HG03432 (cell line): Measurements from ENCODE around the gene HOXD10.

ENCODE experiments used
- ATAC-seq: cut with Tn5 transposase; IDR thresholded peaks from one replicate; pipeline ENCODE4 v1.9.1; 2021; ENCODE audit warnings: mild to moderate bottlenecking, moderate library complexity; ENCODE audit not compliant: unreplicated experiment

HOXD10 gene

DNA sequence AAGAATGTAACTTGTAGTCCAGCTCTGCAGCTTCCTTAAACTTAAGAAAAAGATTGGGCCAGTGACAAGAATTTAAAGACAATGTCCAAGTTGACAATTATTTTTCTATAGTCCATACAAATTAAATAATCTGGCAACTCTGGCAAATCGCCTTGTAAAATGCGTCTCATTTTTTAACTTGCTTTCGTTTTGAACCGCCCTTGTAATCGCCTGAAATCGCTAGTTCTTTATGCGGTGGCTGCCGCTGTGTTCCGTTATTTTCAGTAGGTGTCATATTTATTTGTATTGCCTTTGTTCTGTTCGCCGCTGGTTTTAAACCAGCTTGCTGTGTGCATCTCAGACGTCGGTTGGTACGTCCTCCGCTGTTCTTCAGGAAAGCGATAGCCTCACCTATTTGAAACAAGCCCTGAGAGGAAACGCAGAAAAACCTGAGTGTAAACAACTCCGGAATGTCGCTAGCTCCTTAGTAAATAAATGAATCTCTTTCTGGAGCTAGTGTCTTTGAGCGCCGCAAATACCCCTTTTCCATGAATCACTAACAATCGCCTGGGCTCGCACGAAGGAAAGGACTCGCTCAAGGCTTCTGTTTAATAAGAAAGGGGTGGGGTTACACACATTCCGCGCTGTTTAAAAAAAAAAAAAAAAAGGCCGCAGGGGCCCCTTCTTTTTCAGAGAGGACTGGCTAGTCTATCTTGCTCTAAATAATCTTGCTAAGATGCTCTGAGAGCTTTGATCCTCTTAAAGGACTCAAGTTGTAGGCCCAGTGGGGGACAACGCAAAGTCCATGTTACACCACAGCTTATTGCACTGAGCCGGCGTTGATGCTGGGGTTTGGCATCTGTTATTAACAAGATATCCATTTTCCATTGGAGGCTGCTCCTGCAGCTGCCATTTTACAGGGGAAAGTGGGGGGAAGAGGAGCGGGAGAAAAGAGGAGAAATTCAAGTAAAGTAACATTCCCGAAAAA lies 15.9 kb downstream of the HOXD10 start:
- ATAC-seq = no peak

DNA sequence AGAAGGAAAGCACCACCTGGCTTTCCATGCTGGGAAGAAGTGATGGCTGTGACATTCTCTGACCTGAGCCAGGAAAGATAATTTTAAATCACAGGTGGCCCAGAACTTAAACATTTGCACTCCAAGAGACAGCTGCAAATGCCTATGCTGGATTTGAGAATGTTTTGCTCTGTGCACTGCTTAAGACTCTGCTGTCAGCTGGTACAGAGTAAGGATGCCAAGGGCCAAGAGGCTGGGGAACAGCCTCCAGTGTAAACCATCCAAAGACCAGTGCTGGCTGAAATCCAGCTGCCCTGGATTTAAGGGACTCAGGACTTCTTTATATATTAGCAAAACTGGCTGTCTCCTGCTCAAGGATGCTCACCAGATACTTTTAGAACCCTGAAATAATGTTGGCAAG lies 16.8 kb downstream of the HOXD10 start:
- no peak for ATAC-seq

DNA sequence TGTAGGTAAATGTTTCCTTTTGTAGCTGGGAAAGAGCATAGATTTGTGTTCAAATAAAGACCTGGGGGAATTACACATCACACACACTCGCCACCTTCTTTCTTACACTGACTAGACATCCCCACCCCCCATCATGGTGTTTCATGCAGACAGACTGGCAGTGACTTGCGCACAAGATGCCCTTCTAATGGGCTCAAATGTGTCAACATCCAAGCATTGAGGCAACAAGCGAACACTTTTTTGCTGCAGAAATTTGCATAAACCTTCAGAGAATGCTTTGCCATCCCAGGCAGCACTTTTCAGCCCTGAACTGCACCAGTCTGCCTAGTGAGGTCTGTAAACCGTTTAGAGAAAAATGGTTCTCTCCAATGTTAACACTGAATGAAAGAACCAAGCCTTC lies 17.5 kb downstream of the HOXD10 start:
- no peak for ATAC-seq

DNA sequence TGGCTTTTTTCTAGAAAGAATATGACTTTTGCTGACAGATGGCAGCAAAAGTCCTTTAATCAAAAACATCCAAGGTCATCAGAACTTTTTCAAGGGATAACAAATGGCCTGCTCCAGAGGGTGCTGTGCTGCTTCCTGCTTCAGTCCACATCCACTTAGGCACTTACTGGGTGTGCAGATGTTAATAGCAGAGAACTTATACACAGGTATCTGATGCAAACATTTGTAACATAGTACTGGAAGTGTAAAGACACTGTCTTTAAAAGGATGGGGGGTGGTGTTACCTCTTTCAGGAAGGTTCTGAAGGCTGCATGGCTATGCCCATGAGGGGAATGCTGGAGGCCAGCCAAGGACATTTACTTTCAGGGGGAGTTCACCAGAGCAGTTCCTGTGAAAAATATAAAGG lies 18.5 kb downstream of the HOXD10 start:
- ATAC-seq = no peak

DNA sequence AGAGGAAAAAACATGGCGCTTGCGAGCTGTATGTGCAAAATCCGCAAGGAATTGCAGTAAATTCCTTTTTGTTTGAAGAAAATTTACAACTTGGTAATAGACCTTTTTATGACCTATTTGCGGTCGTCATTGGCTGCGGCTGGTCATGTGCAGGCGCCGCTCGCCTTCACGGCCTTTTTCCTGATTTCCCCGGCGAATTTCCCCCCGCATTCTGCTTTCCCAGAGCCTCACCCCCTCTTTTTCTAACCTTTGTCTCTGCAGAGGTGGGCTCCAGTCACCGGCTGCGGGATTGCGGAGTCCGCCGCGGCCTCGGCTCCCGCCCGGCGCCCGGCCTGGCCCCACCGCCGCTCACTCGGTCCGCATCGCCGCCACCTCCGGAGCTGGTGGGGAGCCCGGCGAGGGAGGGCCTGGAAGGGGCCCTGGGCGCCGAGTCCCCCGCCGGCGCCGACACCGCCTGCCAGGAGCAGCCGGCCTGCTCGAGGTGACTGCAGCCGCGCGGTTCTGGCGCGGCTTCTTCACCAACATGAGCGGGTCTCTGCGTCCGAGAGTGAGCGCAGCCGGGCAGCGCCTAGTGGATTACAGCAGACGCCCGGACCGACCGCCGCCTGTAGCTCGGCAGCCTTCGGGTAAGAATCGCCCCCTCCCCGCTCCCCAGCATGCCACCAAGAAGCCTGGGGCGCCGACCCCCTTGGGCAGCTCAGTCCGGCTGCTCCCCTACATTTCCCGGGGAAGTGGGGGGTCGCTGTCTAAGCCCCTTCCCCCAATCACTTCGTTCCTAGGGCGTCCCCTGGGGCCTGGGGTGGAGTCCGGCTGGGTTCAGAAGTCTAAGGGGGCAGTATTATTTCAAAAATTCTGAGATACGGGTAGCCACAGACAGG lies 20.0 kb downstream of the HOXD10 start:
- no peak for ATAC-seq

DNA sequence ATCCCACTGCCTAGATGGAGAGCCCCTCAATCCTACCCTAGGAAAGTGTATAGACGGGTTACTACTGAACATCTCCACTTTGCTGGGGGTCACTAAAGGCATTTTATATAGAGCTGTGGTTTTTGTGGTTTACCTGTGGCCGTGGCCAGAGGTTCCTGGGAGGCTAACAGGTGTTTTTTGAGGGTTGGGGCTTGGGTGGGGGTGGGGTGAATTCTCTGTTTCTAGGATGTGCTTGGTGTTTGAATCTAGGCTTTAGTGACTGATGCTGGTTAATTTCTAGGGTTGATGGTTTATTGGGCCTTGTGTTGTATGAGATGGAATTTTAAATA lies 20.6 kb downstream of the HOXD10 start:
- ATAC-seq = no peak

DNA sequence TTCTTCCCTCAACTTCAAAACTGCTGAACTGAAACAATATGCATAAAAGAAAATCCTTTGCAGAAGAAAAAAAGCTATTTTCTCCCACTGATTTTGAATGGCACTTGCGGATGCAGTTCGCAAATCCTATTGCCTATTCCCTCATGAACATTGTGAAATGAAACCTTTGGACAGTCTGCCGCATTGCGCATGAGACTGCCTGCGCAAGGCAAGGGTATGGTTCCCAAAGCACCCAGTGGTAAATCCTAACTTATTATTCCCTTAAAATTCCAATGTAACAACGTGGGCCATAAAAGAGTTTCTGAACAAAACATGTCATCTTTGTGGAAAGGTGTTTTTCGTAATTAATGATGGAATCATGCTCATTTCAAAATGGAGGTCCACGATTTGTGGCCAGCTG lies 21.3 kb downstream of the HOXD10 start:
- ATAC-seq = no peak

DNA sequence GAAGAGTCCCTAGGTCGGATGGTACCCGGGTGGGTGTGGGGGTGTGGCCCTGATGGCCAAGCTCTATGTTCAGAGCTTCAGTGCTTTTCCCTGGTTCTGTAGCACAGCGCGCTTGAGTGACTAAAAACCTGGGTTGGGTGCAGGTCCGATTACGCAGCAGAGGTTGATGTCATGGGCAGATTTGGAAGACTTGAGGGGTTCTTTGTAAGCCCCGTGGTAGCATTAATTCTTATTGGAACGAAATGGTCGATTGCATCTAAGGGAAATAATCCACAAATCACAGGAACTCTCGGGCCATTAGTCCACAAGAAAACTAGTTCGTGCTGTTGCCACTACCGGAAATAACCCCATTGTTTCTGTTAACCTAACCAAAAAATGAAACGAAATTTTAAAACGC lies 21.9 kb downstream of the HOXD10 start:
- ATAC-seq = no peak

DNA sequence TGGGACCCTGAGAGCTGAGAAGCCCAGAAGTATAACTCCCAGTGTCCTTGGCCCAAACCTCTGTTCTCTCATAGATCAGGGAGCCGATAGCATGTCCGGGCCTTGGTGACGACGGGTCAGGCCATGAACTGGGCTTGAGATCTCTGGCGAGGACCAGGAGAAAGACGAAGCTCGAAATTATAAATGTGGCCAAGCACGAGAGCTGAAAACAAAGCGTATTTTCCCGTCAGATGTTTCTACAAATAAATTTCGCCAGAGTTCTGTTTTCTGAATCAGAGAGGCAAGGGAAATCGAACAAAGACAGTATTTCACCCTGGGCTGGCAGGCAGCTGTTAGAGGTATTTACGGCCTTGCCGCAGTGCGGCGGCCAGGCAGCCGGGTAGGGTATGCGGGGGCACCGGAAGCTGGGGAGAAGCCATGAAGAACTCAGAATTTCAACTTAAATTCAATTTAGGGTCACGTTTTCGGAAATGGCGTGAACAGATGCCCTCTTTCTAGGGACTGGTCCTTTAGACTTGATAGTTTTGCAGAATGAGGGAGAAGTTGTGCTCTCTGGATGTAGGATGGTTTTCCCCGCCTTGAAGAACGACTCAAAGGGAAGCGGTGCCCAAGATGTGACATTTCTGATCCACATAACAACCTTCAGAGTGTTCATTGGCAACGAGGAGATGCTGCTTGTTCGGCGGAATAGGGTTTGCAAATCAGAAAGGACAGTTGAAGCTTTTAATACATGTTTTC lies 22.5 kb downstream of the HOXD10 start:
- ATAC-seq = no peak

DNA sequence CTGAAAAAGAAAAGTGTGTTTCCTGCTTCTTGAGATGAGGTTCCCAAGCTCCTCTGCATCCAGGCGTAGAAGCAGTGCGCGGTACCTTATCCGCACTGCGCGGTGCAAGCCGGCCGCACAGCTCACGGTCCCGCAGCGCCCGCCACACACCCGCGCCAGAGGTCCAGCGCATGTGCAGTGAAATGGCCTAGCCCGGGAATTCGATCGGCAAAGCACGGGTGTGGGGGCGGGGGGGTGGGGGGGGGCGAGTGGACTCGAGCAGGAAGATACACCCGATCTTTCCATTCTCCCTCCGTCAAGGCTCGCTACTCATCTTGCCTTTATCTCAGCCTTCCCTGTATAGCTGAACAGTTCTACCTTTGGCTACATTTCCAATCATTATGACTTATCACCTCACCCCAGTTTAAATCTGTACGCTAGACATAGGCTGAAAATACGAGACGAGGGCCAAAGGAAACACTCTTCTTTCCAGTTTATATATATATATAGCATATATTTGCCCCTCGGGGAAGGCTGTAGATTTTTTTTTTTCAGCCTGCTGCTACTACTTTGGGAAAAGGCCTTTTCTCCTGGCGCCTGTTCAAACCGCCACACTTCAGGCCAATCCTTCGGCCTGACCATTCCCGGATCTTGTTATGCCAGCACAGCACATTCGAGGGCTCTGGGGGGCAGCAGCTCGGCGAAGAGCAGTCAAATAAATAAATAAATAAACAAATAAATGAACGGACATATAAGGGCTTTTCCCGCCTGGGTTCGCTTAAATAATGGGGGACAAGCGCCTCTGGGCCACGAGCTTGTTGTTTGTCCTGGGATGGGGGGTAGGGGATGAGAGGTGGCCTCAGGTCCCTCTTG lies 23.3 kb downstream of the HOXD10 start:
- no peak for ATAC-seq

DNA sequence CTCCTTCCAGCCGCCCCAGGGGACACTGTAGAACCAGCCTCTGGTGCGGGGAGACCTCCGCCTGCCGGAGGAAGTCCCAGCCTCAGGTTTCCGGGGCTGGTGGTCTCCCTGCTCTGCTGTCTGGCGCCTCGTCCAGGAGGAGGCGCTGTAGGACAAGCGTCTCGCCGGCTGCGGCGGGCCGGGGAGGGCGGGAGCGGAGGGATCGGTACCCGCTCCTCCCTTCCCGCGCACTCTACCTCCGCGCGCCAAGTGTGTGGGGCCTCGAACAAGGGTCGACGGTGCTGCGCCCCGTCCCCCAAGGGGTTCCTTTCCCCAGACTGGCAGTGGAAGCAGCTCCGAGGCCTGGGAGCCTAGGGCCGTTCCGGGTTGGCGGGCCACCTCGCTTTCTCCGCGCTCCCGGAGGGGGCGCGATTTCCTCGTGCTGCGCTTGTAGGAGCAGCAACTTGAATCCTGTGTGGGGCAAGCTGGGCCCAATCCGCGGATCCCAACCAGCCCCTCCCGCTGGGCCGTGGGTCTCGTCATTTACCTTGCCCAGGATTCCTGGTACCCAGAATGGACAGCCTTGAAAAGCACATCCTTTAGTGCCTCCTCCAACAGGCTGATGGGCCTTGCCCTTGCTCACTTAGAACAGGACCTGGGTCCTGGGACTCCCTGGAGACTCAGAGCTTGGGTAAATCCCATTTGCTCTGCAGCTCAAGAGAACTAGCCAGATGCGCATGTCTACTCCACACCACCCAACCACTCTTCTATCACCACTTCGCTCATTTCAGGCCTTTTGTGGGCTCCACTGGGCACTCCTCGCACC lies 24.1 kb downstream of the HOXD10 start:
- peak; percentile 97 for ATAC-seq

DNA sequence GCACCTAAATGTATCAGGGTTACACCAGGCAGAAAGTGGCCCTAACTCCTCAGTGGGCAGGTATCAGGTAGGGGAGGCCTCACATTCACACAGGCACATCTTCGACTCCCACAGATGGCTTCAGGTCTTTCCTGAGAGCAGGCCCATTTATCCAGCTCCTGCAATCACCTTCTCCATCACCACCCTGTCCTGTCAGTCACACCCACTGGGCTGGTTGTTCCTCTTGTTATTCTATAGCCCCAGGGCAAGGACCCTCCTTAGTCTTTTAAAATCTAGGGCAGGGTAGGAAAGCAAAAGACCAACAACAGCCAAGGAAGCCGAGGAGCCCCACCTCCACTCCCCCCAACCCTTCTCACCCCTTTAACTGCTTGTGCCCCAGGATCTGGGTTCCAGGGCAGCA lies 25.7 kb downstream of the HOXD10 start:
- no peak for ATAC-seq

DNA sequence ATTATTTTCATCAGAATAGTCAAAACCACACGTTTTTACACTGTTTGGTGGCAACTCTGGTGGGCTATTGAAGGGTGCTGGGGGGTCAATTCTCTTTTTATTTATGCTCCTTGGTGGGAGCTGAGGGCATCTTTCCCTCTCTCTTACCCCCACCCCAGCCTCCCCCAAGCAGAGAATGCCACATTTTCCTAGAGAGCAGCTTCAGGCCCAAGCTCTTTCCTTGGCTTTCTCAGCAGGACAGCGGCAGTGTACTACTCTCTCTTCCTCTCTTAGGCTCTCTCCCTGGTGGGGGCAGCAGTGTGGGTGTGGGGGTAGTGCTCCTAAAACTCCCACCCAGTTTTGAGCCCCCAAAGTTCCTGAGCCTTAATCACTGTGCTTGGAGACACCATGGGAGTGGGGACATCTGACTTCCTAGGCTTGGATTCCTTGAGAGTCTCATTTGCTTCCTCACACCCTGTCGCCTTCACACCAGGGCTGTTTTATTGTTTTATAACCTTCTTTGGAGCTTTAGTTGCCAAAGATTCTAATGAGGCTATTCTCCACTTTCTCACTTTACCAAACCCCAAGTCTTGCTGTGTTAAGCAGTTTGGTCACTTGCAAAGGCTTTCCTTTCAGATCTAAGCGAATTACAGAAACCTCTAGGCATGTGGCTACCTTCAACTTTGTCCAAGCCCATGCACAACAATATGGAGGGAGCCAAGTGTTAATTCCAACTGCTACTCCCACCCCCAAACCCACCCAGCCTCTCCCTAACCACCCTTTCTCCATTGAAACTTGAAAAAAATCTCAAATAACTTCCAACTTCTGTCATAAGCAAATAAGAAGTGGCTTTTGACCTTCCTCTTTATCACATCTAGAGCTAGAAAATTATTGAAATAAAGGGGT lies 28.7 kb downstream of the HOXD10 start:
- ATAC-seq = no peak

DNA sequence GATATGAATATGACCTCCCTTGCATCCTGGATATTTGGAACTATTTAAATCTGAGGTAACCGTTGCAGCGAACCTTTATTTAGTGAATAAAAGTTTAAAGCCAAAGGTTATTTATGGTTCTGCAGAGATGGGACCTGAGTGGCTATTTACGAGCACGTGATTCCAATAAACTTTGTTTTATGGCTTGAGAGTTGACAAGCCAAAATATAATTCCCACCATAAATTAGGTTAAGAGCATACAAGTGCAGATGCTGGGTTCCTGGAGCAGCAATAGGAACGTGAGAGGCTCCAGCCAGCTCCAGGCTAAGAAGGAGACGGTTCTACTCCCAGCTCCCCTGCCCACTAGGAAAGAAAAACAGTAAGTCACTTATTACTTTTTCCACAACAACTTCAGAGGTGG lies 29.5 kb downstream of the HOXD10 start:
- no peak for ATAC-seq

DNA sequence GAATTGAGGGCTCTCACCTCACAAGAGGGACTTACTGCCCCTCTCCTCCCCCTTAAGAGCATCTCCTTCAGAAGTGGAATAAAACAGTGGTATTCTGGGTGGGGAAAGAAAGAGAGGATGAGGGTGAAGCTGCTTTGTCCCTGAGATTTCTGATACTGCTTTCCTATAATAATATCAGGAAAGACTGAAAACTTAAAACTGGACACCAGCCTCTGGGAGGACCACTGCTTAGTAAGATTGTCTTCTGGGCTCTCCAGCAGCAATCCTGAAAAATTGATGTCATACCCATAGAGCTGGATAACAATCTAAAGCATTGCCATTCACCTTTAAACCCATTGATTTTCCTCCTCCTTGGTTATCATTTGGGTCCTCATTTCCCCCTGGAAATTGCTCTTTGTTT lies 30.1 kb downstream of the HOXD10 start:
- no peak for ATAC-seq

DNA sequence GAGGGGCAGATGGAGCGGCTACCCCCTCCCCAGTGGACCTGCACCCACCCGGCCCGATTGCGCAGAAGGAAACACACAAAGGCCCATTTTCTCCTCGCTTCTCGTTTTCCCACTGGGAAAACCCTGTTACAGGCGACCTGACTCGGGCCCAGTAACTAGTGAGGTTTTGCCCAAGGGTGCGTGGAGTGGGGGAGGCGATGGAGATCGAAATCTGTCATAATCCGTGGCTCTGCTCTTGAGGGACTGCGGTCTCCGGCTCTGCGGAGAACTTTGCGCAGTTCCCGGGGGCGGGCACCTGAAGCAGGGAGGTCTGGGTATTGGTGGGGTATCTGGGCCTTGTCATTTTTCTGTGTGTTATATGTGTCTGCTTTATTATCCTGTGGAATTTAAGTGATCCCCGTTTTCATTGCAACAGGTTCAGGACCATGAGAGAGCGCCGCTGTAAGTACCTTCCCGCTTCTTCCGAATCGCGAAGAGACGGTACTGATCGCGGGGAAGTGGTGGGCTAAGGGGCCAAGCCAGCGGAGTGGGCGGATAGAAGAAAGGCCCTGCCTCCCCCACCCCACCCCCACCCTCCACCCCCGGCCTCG lies 30.7 kb downstream of the HOXD10 start:
- no peak for ATAC-seq

DNA sequence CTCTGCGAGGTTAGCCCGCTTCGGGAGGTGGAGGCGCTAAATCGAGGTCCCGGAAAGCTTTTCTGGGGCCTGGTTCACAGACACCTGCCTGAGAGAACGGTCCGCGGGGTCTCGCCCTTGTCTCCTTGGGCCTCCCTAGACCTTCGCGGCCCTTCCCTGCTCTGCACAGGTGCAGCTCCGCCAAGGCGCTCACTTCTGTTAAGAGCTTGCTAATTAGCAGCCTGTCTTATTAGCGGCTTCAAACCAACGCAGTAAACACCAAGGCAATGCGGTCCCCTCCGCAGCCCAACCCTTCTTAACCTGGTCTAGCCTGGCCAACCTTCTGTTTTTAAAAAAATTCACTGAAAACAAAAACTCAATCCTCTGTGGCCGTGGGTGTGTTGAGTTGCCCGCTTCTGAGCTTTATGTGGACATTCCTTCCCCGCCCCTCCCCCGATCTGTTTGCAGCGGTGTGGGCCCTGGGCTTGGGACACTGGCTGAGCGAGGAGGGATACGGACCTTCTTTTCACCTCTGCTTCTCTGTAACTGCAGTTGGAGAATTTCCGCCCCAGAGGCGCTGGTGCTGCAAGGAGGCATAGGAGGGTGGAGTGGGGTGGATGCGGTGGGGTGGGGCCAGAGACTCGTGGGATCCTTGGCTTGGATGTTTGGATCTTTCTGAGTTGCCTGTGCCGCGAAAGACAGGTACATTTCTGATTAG lies 31.4 kb downstream of the HOXD10 start:
- no peak for ATAC-seq
